Epithelial cell of proximal tubule (primary cell): Measurements from ENCODE around the gene ACACA. TPM values are rescaled to one million over a fixed set of nuclear protein-coding genes. Genes with fewer than 3 reads are reported as not detected.

Experiments used
- DNase-seq: peaks from one replicate; pipeline ENCODE4 v3.0.0-alpha.2; 2011; ENCODE audit warnings: low read depth
- H3K4me3 ChIP-seq: 2 replicates; pipeline ENCODE4 v1.5.1; 2011; ENCODE audit warnings: low read depth, mild to moderate bottlenecking, low read length
- CTCF ChIP-seq: conservative IDR thresholded peaks from 2 replicates; pipeline ENCODE4 v1.5.1; 2012; ENCODE audit warnings: low read depth, mild to moderate bottlenecking, low read length
- total RNA-seq: library from RNA; depleted of rRNA; stranded (reverse); fragments of >200 nt; gene quantifications from 2 replicates; pipeline ENCODE4 v1.2.3, GENCODE V29; 2015

ACACA gene
- total RNA-seq, 1 donor from 2014 or later: 26.4 TPM

DNA sequence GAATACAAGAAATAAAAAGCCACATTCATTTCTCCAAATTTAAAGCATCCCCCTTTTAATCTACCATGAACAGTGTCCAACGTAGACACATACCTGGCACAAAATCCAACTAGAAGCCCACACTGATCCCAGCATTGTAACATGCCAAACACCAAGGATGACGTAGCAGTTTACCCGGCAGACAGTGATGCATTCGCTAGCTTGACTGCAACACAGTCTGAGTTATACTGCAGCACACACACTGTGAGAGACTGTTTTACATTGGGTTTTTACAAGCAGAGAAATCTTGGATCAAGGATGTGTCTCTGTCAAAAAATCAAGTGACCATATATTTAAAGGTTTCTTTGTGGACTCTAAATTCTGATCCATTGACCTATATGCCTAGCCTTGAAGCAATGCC, 105.3 kb downstream of the ACACA start:
- TF ChIP-seq CTCF: no peak
- H3K4me3 ChIP-seq: no peak overlapping the region
- DNase-seq: no peak

DNA sequence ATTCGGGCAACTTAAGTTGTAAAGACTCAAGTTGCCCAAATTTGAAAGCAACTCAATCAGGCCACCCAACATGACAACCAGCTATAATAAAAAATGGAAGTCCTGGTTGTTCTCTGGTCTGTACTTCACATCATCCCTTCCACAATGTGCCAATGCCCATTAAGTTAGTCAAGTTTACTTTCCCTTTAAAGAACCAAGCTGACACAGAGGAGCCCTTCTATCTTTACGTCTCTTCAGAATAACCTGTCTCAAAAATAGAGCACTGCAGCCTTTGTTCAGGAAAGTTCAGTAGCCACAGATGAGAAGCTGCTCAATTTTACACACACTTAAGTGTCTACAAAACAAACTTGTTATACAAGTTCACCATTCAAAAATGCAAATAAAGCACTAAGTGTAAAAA, 106.0 kb downstream of the ACACA start:
- TF ChIP-seq CTCF: no peak
- no peak for DNase-seq
- no peak overlapping the region for H3K4me3 ChIP-seq

GRCh38 chr17:37299257-37299980, 107.2 kb downstream of the ACACA start:
- no peak for DNase-seq
- no peak for TF ChIP-seq CTCF
- no peak overlapping the region for H3K4me3 ChIP-seq

DNA sequence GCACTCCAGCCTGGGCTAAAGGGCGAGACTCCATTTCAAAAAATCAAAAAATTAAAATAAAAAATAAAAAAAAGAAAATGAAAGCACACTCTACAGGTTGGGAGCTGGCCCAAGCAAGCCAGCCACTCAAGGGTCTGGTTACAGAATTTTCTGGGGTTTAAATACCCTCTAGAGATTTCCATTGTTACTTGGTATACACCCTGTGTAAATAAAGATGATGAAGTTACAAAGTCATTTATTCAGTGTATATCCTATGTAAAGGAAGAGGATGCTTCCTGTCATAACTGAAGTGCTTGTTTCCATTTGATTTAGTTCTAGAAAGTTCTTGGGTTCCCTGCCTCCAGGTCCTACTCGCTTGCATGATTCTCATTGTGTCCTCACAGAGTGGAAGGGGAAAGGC, 110.7 kb downstream of the ACACA start:
- no peak overlapping the region for H3K4me3 ChIP-seq
- no peak for TF ChIP-seq CTCF

DNA sequence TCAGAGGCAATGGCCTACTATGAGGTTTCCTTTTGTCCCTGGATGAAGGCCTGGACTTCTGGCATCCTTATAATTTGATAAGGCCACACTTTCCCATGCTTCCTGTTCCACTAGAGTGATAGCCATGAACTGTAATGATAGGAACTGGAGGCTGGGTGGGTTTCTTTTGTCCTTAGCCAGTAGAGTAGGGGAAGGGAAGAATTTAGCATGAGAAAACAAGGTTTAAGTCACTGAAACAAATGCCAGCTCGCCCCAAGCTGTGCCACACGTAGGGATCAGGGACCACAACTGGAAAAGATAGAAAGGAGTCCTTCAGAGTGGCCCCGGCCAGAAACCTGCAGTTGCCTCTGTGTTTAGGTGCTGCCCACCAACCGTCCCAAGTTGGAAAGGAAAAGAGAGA, 111.7 kb downstream of the ACACA start:
- DNase-seq: no peak
- TF ChIP-seq CTCF: no peak

More for the DNA sequence above, 110.7 kb downstream of the ACACA start:
- DNase-seq: no peak

GRCh38 chr17:37293770-37294169, 112.9 kb downstream of the ACACA start:
- H3K4me3 ChIP-seq: no peak overlapping the region
- DNase-seq: no peak
- TF ChIP-seq CTCF: no peak

More for the DNA sequence above, 111.7 kb downstream of the ACACA start:
- no peak overlapping the region for H3K4me3 ChIP-seq
